AG09319 (cell line): ENCODE data around the gene DOCK3.
"Not testable (repeated sequence)": the region's sequence is repeated elsewhere in the genome, so short reads cannot be mapped to it uniquely, and the experiment has no call there.

Experiments used
- DNase-seq: peaks from one replicate; pipeline ENCODE4 v3.0.0-alpha.2; 2010; ENCODE audit warnings: low read depth; ENCODE audit errors: extremely low read depth
- CTCF ChIP-seq: IDR thresholded peaks from 2 replicates; pipeline ENCODE4 v1.5.1; 2011; ENCODE audit warnings: low read depth, mild to moderate bottlenecking, inconsistent platforms, low read length, moderate library complexity

Gene DOCK3

DNA sequence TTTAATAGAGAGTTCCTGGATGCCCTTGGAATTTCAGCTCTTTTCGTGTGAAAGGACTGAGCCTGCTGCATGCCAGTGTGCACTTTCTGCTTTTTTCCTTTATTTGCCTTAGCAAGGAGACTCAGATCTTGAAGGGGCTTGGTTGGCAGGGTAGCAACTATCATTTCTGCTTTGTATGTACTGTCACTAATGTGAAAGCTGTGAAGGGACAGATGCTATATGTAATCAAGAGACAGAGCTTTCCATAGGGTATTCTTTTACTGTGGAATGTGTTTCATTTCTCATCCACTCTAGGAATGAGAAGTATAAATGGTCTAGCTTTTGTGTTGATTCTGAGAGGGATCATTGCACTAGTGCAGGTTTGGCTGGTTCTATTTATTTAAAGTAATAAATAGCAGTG lies 377.8 kb downstream of the DOCK3 start:
- no peak for TF ChIP-seq CTCF
- no peak for DNase-seq

DNA sequence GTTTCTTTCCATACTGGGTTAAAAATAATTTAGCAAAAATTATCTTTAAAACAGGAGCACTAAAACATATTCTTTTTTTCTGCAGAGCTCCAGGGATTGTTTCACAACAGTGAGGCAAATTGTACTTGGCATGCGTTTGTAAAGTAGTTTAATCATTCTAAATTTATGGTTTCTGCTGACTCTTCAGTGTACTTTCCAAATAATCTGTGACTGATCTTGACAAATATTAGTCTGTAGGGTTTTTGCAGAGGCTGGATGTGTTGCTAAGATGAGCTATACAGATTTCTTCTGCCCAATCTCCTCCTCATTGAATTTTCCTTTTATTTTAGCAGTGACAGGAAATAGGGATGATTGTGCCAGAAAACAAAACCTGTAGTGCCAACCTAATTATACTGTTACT lies 382.4 kb downstream of the DOCK3 start:
- TF ChIP-seq CTCF, result no peak
- DNase-seq, result no peak

GRCh38 chr3:51063053-51063452 lies 388.3 kb downstream of the DOCK3 start:
- no peak for DNase-seq
- TF ChIP-seq CTCF, result no peak

- TF ChIP-seq CTCF, result no peak
- DNase-seq, result no peak
Measured at GRCh38 chr3:51075221-51075775, 400.6 kb downstream of the DOCK3 start.

DNA sequence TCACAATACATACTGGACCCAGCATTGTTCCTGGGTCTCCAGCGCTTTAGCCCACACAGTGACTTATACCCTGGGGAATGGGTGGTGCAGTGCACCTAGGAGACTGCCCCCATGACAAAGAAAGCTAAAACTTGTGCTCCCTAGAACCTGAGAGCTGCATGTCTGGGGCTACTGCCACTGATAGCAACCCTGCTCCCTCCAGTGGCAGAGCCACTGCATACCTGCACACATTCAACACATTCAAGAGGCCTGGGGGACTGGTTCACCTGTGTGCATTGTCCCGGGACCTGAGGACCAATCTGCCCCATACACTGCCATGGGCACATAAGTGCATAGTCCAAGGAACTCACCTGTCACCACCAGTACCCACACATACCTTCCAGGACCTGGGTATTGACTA lies 407.6 kb downstream of the DOCK3 start:
- no peak for TF ChIP-seq CTCF
- no peak for DNase-seq

DNA sequence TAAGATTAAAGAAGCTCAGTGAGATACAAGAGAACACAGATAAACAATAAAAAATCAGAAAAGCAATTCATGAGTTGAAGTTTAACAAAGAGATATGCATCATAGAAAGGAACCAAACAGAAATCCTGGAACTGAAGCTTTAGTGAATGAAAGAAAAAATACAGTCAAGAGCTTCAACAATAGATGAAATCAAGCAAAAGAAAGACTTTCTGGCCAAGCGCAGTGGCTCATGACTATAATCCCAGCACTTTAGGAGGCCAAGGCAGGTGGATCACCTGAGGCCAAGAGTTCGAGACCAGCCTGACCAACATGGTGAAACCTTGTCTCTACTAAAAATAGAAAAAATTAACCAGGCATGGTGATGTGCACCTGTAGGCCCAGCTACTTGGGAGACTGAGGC lies 408.8 kb downstream of the DOCK3 start:
- no peak for DNase-seq
- TF ChIP-seq CTCF, result no peak

- DNase-seq, result not testable (repeated sequence)
Measured at GRCh38 chr3:51092141-51092540, 417.4 kb downstream of the DOCK3 start.

- DNase-seq, result not testable (repeated sequence)
Measured at GRCh38 chr3:51094838-51095237, 420.1 kb downstream of the DOCK3 start.
